ENCODE measurements around the gene CFAP45. TPM values are rescaled to one million over a fixed set of nuclear protein-coding genes. Genes with fewer than 3 reads are reported as not detected.
A peak's percentile ranks its signal among the peaks of the same experiment; 100 is the strongest.

Gene CFAP45
- total RNA-seq, 2 donors from 2014 or later = 0.49 to 0.55 TPM

DNA sequence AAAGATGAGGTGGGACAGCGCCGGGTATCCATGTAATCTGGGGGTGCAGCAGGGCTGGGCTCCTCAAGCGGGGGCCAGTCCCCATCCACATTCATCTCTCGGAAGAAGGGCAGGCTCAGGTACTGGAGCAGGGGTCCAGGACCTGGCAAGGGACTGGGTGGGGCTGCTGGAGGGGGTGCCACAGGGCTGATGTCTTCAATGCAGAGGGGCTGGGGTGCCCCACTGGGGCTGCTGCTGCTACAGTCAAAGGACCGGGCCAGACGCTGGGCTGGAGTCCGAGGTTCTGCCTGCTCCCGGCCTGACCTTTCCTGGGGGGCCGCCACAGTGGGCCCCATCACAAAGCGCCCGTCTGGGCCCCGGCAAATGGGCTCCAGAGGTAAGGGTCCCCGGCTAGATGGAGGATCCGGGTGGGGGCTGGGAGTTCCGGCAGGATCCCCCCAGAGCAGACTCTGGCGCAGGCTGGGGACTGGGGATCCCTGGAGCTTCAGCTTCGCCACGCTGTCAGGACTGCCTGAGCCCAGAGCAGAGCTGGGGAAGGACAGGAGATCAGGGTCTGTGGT, 28.6 kb upstream of the CFAP45 start:
- H3K4me1 ChIP-seq (ENCODE audit: control insufficient read depth, insufficient read depth, low read length) = no peaks in the 10 kb centered on the region
- Mint-ChIP-seq H3K4me1 (peaks cover 23% of the 10 kb centered on the region), H3K27me3 (ENCODE audit: insufficient read depth) (peaks cover 12% of the 10 kb centered on the region), H3K27ac (peak overlapping the region; percentile 50), H3K4me3 (peak overlapping the region; percentile 35), H3K9me3 (no peaks in the 10 kb centered on the region), H3K36me3 (ENCODE audit: low read depth) (peaks cover 2% of the 10 kb centered on the region)
- H3K27me3 ChIP-seq (ENCODE audit: control insufficient read depth, insufficient read depth, low read length, poor library complexity, severe bottlenecking) = no peaks in the 10 kb centered on the region
- H3K9me3 ChIP-seq (ENCODE audit: control insufficient read depth, low read length) = no peaks in the 10 kb centered on the region
- no peak overlapping the region for H3K27ac ChIP-seq (ENCODE audit: low read depth, low read length)
- no peak overlapping the region for H3K4me3 ChIP-seq (ENCODE audit: low read length)
- TF ChIP-seq, protein P1, sequence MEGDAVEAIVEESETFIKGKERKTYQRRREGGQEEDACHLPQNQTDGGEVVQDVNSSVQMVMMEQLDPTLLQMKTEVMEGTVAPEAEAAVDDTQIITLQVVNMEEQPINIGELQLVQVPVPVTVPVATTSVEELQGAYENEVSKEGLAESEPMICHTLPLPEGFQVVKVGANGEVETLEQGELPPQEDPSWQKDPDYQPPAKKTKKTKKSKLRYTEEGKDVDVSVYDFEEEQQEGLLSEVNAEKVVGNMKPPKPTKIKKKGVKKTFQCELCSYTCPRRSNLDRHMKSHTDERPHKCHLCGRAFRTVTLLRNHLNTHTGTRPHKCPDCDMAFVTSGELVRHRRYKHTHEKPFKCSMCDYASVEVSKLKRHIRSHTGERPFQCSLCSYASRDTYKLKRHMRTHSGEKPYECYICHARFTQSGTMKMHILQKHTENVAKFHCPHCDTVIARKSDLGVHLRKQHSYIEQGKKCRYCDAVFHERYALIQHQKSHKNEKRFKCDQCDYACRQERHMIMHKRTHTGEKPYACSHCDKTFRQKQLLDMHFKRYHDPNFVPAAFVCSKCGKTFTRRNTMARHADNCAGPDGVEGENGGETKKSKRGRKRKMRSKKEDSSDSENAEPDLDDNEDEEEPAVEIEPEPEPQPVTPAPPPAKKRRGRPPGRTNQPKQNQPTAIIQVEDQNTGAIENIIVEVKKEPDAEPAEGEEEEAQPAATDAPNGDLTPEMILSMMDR (conservative IDR thresholded peaks at IDR 0.05) = no peak
- H3K9ac ChIP-seq (ENCODE audit: extremely low read depth, low read length, poor library complexity, severe bottlenecking) = no peak overlapping the region
- WGBS, 2 experiments (ENCODE audit: insufficient coverage in 1 of 2, insufficient read length in 1 of 2) = 90 to 100% methylated on average over 14 to 18 of the region's 18 CpGs
- H3K36me3 ChIP-seq (ENCODE audit: control insufficient read depth, insufficient read depth, low read length) = no peaks in the 10 kb centered on the region
- no peak for DNase-seq

DNA sequence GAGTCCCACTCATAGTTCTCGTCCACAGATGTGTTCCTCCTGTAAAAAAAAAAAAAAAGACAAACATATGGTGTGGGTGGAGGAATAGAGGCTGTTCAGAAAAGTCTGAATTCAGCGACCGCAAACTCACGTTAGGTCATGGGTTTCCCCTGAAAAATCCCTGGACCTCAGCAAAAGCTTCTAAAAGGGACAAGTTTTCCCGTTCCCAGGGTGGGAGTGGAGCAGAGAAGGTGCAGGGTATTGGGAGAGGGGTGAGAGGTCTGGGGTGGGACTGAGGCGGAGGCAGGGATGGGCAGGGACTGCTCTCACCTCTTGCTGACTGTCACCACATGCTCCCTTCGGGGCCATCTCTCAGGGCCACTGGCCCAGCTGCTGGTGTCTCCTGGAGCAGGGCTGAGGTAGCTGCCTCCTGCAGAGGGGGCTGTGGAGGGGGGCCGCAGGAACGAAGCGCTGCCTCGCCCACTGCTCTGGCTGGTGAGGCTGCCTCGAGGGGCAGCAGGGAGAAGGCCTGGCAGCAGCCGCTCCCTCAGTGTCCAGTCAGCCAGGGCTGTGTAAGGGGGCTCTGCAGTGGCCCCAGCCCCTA, 28.0 kb upstream of the CFAP45 start:
- Mint-ChIP-seq H3K4me1 (peaks cover 28% of the 10 kb centered on the region), H3K27ac (no peak overlapping the region), H3K27me3 (ENCODE audit: insufficient read depth) (peaks cover 12% of the 10 kb centered on the region), H3K9me3 (no peaks in the 10 kb centered on the region), H3K4me3 (no peak overlapping the region), H3K36me3 (ENCODE audit: low read depth) (peaks cover 2% of the 10 kb centered on the region)
- Histone ChIP-seq H3K4me3 (ENCODE audit: low read length) (no peak overlapping the region), H3K4me1 (ENCODE audit: control insufficient read depth, insufficient read depth, low read length) (peaks cover 2% of the 10 kb centered on the region), H3K27me3 (ENCODE audit: control insufficient read depth, insufficient read depth, low read length, poor library complexity, severe bottlenecking) (no peaks in the 10 kb centered on the region), H3K9ac (ENCODE audit: extremely low read depth, low read length, poor library complexity, severe bottlenecking) (no peak overlapping the region), H3K27ac (ENCODE audit: low read depth, low read length) (no peak overlapping the region), H3K36me3 (ENCODE audit: control insufficient read depth, insufficient read depth, low read length) (no peaks in the 10 kb centered on the region), H3K9me3 (ENCODE audit: control insufficient read depth, low read length) (no peaks in the 10 kb centered on the region)
- DNase-seq = peak; percentile 61
- TF ChIP-seq, protein P1 (conservative IDR thresholded peaks at IDR 0.05) = peak; percentile 39
- WGBS, 2 experiments (ENCODE audit: insufficient coverage in 1 of 2, insufficient read length in 1 of 2) = 87 to 97% methylated on average over 6 to 13 of the region's 13 CpGs

DNA sequence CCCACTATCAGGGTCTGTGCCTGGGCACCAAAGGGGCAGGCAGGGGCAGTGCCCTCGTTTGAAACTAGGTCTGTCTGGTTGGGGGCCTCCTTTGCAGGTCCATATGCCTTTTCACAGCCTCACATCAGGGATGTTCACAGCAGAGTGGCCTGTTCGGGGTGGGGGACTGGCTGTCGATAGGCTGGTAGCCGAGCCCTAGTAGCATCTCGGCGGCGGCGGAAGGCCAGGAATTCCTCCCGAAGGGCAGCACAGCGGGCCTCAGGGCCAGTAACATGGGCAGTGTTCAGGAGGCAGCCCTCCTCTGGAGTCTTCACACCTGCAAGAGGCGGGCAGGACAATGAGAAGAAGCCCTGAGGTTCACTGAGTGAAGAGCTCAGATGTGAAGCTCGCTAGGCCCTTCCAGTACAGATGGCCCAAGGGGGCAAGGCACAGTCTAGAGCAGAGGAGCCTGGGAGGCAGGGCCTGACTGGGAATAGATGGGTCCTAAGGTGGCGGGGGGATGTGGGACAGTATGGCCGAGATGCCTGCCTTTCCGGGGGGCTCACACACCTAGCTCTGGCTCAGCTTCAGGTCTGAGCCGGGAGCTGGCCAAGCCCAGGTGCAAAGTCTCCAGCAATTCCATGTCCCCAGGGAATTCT, 27.4 kb upstream of the CFAP45 start:
- peak; percentile 38 for DNase-seq
- Histone ChIP-seq H3K4me1 (ENCODE audit: control insufficient read depth, insufficient read depth, low read length) (peaks cover 7% of the 10 kb centered on the region), H3K9me3 (ENCODE audit: control insufficient read depth, low read length) (no peaks in the 10 kb centered on the region), H3K4me3 (ENCODE audit: low read length) (no peak overlapping the region), H3K9ac (ENCODE audit: extremely low read depth, low read length, poor library complexity, severe bottlenecking) (no peak overlapping the region), H3K36me3 (ENCODE audit: control insufficient read depth, insufficient read depth, low read length) (no peaks in the 10 kb centered on the region), H3K27ac (ENCODE audit: low read depth, low read length) (no peak overlapping the region), H3K27me3 (ENCODE audit: control insufficient read depth, insufficient read depth, low read length, poor library complexity, severe bottlenecking) (no peaks in the 10 kb centered on the region)
- 90 to 96% methylated on average over 14 to 16 of the region's 16 CpGs for WGBS, 2 experiments (ENCODE audit: insufficient coverage in 1 of 2, insufficient read length in 1 of 2)
- peaks cover 12% of the 10 kb centered on the region for H3K27me3 Mint-ChIP-seq (ENCODE audit: insufficient read depth)
- peaks cover 34% of the 10 kb centered on the region for H3K4me1 Mint-ChIP-seq
- H3K4me3 Mint-ChIP-seq = no peak overlapping the region
- no peak overlapping the region for H3K27ac Mint-ChIP-seq
- no peaks in the 10 kb centered on the region for H3K9me3 Mint-ChIP-seq
- TF ChIP-seq, protein P1 (conservative IDR thresholded peaks at IDR 0.05) = no peak
- H3K36me3 Mint-ChIP-seq (ENCODE audit: low read depth) = peaks cover 2% of the 10 kb centered on the region

Data from endodermal cell (in vitro differentiated cells).